VCaP (cell line): ENCODE results near the gene TCF12.
"Not testable (repeated sequence)": the region's sequence is repeated elsewhere in the genome, so short reads cannot be mapped to it uniquely, and the experiment has no call there.

Source experiments
- H3K27ac ChIP-seq: fragments of 450-650 bp; 2 replicates; pipeline ENCODE4 v1.5.1; 2017
- CTCF ChIP-seq: fragments of 450-650 bp; conservative IDR thresholded peaks from 2 replicates; pipeline ENCODE4 v1.5.1; 2017; ENCODE audit warnings: mild to moderate bottlenecking, moderate library complexity

The TCF12 gene

GRCh38 chr15:57003418-57003817 lies 85.0 kb downstream of the TCF12 start:
- no peak overlapping the region for H3K27ac ChIP-seq
- TF ChIP-seq CTCF, result no peak

- no peak for TF ChIP-seq CTCF
- H3K27ac ChIP-seq, result no peak overlapping the region
These were observed 86.8 kb downstream of the TCF12 start for GRCh38 chr15:57005244-57005643.

GRCh38 chr15:57007797-57008196 lies 89.4 kb downstream of the TCF12 start:
- not testable (repeated sequence) for H3K27ac ChIP-seq

GRCh38 chr15:57010724-57011123 lies 92.3 kb downstream of the TCF12 start:
- TF ChIP-seq CTCF, result no peak
- H3K27ac ChIP-seq, result no peak overlapping the region

- TF ChIP-seq CTCF, result no peak
These were observed 94.1 kb downstream of the TCF12 start for GRCh38 chr15:57012556-57012955.

GRCh38 chr15:57014896-57015295 lies 96.5 kb downstream of the TCF12 start:
- not testable (repeated sequence) for H3K27ac ChIP-seq

More at GRCh38 chr15:57012556-57012955, 94.1 kb downstream of the TCF12 start:
- H3K27ac ChIP-seq, result no peak overlapping the region

- no peak overlapping the region for H3K27ac ChIP-seq
- TF ChIP-seq CTCF, result no peak
These were observed 96.9 kb downstream of the TCF12 start for GRCh38 chr15:57015360-57015759.

GRCh38 chr15:57015897-57016296 lies 97.5 kb downstream of the TCF12 start:
- H3K27ac ChIP-seq, result no peak overlapping the region
- no peak for TF ChIP-seq CTCF

GRCh38 chr15:57017024-57017423 lies 98.6 kb downstream of the TCF12 start:
- H3K27ac ChIP-seq, result no peak overlapping the region
- TF ChIP-seq CTCF, result 0 out of 2 replicates have a peak, but pooled peaks have one; percentile 12
